ENCODE results near the gene ZNF501. TPM values are rescaled to one million over a fixed set of nuclear protein-coding genes. Genes with fewer than 3 reads are reported as not detected.
A peak's percentile ranks its signal among the peaks of the same experiment; 100 is the strongest.

Gene ZNF501
- total RNA-seq, 4 donors from 2014 or later: 0.72 to 6.5 (median 0.82) TPM

DNA sequence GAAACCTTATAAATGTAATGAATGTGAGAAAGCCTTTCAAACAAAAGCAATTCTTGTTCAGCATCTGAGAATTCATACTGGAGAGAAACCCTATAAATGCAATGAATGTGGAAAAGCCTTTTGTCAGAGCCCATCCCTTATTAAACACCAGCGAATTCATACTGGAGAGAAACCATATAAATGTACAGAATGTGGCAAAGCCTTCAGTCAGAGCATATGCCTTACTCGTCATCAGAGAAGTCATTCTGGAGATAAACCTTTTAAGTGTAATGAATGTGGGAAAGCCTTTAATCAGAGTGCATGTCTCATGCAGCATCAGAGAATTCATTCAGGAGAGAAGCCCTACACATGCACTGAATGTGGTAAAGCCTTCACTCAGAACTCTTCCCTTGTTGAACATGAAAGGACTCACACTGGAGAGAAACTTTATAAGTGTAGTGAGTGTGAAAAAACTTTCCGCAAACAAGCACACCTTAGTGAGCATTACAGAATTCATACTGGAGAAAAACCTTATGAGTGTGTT, 5.3 kb downstream of the ZNF501 start:
- 85 to 86% methylated on average over 3 of the region's 3 CpGs for WGBS, 2 donors
- H3K4me3 ChIP-seq: no peak overlapping the region
- no peaks in the 10 kb centered on the region for H3K27me3 ChIP-seq
- peaks cover 0 to 90% (median 66%) of the 10 kb centered on the region in 3 donors for H3K9me3 ChIP-seq
- TF ChIP-seq, protein P1, sequence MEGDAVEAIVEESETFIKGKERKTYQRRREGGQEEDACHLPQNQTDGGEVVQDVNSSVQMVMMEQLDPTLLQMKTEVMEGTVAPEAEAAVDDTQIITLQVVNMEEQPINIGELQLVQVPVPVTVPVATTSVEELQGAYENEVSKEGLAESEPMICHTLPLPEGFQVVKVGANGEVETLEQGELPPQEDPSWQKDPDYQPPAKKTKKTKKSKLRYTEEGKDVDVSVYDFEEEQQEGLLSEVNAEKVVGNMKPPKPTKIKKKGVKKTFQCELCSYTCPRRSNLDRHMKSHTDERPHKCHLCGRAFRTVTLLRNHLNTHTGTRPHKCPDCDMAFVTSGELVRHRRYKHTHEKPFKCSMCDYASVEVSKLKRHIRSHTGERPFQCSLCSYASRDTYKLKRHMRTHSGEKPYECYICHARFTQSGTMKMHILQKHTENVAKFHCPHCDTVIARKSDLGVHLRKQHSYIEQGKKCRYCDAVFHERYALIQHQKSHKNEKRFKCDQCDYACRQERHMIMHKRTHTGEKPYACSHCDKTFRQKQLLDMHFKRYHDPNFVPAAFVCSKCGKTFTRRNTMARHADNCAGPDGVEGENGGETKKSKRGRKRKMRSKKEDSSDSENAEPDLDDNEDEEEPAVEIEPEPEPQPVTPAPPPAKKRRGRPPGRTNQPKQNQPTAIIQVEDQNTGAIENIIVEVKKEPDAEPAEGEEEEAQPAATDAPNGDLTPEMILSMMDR (IDR thresholded peaks at IDR 0.05): no peak
- TF ChIP-seq POLR2A (IDR thresholded peaks at IDR 0.05): no peak
- no peak overlapping the region for H3K27ac ChIP-seq
- H3K4me1 ChIP-seq: peaks cover 0 to 8% (median 0%) of the 10 kb centered on the region in 3 donors
- intact Hi-C loops (cut with DNase I): no loop called here
- no peak for DNase-seq
- peaks cover 0 to 52% (median 0%) of the 10 kb centered on the region in 3 donors for H3K36me3 ChIP-seq

DNA sequence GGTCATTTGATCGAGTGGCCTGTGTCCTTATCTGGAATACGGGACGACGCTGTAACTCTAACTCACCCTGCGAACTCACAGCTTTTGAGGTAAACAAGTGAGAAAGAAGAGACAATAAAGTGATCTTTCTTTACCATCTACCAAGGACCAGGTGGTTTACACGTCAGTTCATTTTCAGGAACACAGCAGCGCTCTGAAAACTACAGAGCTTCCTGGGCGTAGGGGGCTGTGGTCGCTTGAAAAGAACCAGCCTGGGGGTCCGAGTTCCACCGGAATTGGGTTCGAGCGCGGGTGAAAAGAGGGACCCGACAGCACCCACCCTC, 31.6 kb downstream of the ZNF501 start:
- intact Hi-C loops (cut with DNase I): no loop called here
- H3K9me3 ChIP-seq: peaks cover 0 to 21% (median 5%) of the 10 kb centered on the region in 3 donors
- H3K27ac ChIP-seq: peak overlapping the region; percentile 85 to 90 (median 86)
- 7 to 27% methylated on average over 4 to 15 of the region's 15 CpGs for WGBS, 2 donors
- H3K27me3 ChIP-seq: no peaks in the 10 kb centered on the region
- peaks cover 0 to 27% (median 0%) of the 10 kb centered on the region in 3 donors for H3K36me3 ChIP-seq
- no peak for DNase-seq
- H3K4me3 ChIP-seq: peak overlapping the region; percentile 80 to 89 (median 86)
- H3K4me1 ChIP-seq: peaks cover 6 to 25% (median 17%) of the 10 kb centered on the region in 3 donors
- TF ChIP-seq POLR2A (IDR thresholded peaks at IDR 0.05): no peak
- TF ChIP-seq, protein P1 (IDR thresholded peaks at IDR 0.05): no peak

DNA sequence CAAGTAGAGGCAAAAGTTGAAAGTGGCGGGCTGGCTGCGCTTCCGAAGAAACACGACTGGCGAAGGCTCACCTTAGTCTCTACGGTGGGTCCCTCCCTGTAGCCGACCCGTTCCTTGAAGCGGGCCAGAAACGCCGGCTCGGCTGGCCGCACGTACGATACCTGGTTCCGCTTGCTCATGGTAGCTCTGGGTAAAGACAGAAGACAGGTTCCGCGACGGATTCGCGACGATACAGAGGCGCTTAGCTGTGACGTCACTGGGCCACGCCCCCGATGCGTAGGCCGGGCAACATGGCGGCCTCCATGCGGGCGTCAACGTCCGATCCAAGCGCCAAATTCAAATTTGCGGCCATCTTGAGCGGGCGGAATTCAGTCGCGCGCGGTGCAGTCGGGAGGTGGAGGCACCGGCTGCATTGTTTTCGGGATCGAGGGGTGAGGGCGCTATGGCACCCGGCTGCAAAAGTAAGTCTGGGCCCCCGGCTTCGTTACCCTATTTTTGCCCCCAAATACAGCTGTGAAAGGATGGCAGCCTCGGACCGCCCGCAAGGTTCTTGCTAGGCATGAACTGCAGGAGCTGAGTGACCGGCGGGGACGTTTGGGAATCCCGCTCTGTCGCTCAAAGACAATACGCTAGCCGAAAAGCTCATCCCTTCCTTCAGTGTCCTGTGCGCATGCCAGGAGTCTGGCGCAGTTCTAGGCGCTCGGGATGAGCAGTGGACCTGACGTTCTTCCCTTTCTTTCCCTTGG, 32.2 kb downstream of the ZNF501 start, which contains the start of the genes KIAA1143 and KIF15:
TSS of gene KIAA1143 (minus strand) at position 196 of the 746 bp plus-strand sequence. CDS start at position 179, 17 bp downstream.
TSS of gene KIF15 (plus strand) at position 371 of the 746 bp plus-strand sequence. CDS start at position 443, 72 bp downstream.
- Histone ChIP-seq H3K9me3 (peaks cover 0 to 18% (median 5%) of the 10 kb centered on the region in 3 donors), H3K4me1 (peaks cover 6 to 25% (median 17%) of the 10 kb centered on the region in 3 donors), H3K4me3 (peak within 1 kb of the TSS; percentile 80 to 89 (median 86)), H3K36me3 (peaks cover 0 to 22% (median 0%) of the 10 kb centered on the region in 3 donors), H3K27ac (peak within 1 kb of the TSS; percentile 85 to 90 (median 86)), H3K27me3 (no peaks in the 10 kb centered on the region)
- 0% methylated on average over 9 to 32 of the region's 64 CpGs for WGBS, 2 donors
- intact Hi-C loops (cut with DNase I): no loop called here
- peak; percentile 77 for DNase-seq
- TF ChIP-seq, protein P1 (IDR thresholded peaks at IDR 0.05): peak in 2 of 6 experiments; percentile 7 to 27
- peak in 3 of 4 donors; percentile 33 to 68 (median 63) for TF ChIP-seq POLR2A (IDR thresholded peaks at IDR 0.05)

DNA sequence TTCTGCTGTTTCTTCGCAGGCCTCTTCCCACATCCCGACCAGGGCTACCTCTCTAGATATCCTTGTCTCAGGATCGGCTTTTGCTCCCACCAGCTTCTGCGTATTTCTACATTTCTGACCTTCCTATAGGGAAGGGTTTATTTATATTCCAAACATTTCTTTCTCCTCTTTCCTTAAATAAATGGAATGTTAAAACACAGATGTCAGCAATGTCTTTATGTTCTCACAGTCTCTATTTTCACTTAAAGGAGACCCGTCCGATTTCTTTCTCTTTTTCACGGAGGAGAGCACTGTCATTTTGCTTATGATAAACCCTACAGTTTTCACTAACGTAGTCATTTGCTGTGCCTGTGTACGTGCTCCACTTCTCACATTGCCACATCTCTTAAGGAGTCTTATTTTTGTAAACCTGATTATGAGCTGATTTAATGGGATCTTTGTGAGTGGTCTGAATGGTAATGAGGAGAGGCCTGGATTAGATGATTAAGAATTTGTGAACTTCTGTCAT, 32.8 kb downstream of the ZNF501 start:
- peak overlapping the region; percentile 80 to 89 (median 86) for H3K4me3 ChIP-seq
- no peak for TF ChIP-seq POLR2A (IDR thresholded peaks at IDR 0.05)
- TF ChIP-seq, protein P1 (IDR thresholded peaks at IDR 0.05): no peak
- peaks cover 0 to 18% (median 0%) of the 10 kb centered on the region in 3 donors for H3K36me3 ChIP-seq
- H3K4me1 ChIP-seq: peaks cover 6 to 25% (median 17%) of the 10 kb centered on the region in 3 donors
- H3K9me3 ChIP-seq: peaks cover 0 to 18% (median 5%) of the 10 kb centered on the region in 3 donors
- no peak for DNase-seq
- peak overlapping the region; percentile 85 to 90 (median 86) for H3K27ac ChIP-seq
- intact Hi-C loops (cut with DNase I): no loop called here
- no peaks in the 10 kb centered on the region for H3K27me3 ChIP-seq
- 2 to 4% methylated on average over 9 of the region's 9 CpGs for WGBS, 2 donors
